HG02678 (cell line): ENCODE data around the gene MEGF11.

Experiments
- ATAC-seq: cut with Tn5 transposase; IDR thresholded peaks from one replicate; pipeline ENCODE4 v1.9.1; 2021; ENCODE audit warnings: mild to moderate bottlenecking, moderate library complexity; ENCODE audit not compliant: unreplicated experiment

MEGF11 gene

DNA sequence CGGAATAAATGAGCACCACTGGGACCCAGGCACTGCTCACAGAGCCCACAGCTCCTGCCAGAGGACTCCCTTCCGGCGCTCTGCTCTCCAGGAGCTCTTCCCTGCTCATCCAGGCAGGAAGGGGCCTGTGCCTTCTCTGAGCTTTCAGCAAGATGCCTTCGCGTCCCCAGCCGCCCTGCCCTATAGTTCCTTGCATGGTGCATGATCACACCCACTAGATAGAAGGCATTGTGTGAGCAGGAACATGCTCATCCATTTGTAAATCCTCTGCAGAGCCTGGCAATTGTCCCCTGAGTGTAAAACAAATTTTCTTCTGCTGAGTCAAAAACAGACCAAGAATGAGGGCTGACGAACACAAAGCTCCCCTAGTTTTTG is 181.6 kb downstream of the MEGF11 start:
- no peak for ATAC-seq

DNA sequence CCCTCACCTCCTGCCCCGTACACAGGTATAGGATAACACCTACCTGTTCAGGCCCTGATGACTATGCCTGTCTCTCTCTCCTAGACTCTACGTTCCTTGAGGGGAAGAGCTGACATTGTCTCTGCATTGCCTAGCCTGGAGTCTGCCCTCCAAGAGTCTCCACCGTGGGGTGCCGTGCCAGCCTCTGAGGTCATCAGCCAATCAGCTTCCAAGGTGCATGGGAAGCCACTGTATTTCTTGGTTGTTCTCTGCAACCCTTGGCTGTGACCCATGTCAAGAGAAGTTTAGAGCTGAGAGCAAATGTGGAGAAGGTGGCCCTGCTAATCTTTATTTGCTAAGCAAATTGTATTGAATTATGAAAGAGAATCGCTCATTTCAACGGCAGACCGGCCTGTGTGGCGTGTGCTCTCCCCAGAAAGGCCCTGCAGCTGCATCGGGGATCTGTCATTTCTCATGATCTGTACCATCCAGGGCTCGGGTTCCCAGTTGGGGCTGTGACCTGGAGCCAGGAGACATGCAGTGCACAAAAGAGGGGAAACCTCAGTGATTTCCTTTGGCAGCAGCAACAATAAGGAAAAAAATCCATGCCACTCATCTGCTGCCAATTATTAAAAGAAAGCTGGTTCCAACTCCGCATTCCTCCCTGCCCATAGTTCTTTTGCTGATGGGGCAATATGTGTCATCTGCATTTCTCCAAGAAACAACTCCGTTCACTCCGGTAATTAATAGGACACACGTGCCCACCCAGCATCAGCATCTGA is 182.2 kb downstream of the MEGF11 start:
- ATAC-seq: no peak

DNA sequence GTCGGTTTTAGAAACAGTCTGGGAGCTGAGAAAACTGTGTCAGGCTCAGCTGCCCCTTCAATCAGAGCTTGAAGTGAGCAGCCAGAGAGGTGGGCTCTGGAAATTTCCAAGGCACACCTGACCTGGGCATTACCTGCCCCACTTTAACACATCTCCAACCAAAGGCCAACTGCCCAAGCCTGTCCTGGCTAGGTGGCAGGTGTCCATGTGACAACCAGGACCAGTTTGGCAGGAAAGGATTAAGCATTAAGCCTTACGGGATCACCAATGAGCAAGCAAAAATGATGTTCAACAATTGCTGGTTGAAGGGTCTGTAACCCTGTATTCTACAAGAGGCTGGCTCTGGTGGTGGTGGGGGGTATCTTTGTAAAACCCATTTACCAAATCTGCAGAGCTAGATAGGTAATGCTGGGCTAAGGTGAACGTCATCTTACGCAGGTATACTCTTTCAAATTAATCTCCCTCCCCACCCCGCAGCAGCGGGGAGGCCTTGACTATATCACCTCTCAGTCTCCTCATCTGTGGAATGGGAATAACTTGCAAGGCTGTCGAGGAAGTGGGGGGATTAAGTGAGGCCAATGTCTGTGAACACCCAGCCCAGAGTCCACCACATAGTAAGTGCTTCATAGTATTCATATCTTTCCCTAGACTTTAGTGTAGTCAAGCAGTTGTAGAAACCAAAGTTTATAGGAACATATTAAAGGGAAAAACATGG is 183.2 kb downstream of the MEGF11 start:
- no peak for ATAC-seq

DNA sequence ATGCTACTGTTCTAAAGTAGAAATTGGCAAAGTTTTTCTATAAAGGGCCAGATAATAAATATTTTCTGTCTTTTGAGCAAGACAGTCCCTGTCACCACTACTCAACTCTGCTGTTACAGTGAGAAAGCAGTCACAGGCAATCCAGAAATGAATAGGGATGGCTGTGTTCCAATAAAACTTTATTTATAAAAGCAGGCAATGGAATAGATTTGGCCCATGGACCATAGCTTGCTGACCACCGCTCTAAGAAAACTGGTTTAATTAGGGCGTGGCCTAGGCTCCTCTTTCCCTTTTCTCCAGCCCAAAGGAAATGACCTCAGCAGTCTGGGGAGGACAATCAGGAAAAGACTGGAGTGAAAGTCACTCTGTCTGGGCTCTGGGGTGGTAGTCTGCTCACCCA is 183.8 kb downstream of the MEGF11 start:
- ATAC-seq: no peak

DNA sequence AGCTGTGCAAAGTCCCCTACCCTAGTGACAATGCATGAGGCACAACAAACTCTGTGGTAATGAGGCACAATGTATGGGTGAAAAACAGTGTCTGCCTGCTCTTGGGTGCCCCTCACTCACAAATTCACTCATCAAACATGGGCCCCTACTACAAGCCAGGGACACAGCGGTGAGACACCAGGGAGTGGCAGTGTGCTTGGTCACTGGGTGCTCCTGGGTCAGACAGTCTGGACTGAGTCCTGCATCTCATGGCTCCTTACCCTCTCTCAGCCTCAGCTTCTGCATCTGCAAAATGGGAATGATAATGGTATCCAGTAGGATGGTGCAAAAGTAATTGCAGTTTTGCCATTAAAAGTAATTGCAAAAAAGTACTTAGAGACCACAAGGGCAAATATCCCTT is 184.7 kb downstream of the MEGF11 start:
- ATAC-seq: no peak

DNA sequence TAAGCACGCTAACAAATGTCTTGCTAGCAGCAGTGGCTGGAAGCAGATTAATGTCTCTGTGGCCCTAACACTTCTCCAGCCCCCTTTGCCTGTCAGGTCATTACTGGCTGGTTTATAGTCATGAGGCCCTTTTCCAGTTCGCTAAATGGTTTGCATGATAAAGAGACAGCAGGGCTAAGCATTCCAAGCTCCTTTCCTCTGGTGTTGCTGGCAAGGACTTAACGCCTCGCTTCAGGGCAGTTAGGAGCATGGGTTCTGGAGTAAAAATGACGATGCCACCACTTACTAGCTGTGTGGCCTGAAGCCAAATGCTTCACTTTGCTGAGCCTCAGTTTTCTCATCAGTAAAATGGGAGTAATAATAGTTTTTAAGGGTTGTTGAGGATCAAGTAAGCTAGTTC is 185.9 kb downstream of the MEGF11 start:
- no peak for ATAC-seq

DNA sequence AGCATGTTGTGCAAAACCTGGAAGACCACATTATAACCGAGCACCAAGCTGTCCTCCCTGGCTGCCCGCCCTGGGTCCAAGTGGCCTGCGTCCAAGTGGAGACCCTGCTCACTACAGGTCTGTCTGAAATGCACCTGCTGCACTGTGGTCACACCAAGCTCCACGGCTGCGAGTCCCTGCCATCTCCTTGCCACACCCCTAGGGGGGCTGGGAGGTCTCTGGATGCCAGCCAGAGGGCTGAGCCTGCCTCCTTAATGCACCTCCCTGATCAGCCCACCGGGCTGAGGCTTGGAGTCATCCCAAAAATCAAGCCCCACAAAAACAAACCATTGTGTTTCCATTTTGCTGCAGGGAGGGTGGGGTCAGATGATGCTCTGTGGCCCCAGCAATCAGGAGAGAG is 187.1 kb downstream of the MEGF11 start:
- no peak for ATAC-seq

DNA sequence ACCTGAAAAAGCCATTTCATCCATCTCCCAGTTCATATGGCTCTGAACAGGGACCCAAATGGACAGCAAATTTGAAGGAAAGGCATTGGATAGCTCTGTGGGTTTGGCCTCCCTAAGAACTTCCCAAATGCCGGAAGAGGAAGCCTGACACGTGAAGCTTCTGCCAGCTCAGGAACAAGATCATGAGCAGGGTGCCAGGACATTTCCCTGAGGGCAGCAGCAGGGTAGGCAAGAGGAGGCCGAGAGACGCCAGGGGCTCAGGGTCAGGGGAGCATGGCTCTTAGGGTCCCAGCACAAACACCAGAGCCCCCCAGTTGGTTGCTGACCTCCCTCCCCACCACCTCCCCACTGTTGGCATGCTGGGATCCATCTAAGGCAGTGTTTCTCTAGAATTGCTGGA is 187.5 kb downstream of the MEGF11 start:
- ATAC-seq: no peak

DNA sequence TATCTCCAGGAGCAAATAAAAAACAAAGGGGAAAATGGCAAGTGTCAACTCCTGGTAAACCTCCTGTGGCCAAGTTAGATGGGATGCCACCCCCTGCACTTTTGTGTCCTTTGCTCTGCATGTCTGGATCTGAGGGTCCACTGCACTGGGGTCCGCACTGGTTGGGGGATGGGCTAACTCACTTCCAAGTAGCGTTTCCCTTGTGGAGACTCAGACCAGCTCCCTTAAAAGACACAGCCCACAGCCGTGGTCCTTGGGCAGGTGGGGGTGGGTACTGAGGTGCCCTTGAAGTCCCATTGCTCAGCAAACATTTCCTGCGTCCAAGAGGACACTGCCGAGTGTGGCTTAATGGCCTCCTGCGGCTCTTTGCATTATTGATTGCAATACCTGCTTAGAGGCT is 188.2 kb downstream of the MEGF11 start:
- no peak for ATAC-seq

DNA sequence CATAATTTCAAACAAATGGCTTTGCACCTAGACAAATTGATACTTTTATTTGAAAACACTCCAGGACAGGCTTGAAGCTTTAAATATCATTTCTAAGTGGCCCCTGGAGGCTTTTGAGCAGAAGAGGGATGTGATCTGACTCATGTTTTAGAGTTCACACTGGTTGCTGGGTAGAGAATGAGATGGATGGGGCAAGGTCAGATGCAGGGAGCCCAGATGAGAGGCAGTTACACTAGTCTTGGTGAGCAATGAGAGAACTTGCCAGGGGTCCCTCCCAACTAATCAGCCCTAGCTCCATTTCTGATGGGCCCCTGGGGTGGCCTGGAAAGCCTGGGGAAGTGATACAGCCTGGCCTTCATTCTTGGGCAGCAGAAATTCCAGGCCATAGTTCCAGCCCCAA is 190.4 kb downstream of the MEGF11 start:
- ATAC-seq: no peak

DNA sequence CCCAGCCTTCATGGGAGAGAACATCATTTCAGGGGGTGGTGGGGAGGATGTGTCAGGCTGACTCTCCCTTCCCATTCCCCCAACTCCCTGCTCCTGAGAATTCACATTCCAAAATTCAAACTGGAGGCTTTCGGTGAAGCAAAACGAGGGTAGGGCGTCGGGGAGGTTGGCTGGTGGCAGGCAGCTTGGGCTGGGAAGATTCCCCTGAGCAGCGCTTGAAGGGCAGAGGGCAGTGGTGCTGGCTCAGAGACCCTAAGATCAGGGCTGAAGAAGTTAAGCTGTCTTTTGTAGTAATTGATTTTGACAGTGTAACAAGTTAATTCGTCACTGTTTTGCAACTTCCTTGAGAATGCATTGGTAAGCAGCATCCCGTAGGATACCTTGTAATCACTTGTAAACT is 196.5 kb downstream of the MEGF11 start:
- ATAC-seq: no peak

DNA sequence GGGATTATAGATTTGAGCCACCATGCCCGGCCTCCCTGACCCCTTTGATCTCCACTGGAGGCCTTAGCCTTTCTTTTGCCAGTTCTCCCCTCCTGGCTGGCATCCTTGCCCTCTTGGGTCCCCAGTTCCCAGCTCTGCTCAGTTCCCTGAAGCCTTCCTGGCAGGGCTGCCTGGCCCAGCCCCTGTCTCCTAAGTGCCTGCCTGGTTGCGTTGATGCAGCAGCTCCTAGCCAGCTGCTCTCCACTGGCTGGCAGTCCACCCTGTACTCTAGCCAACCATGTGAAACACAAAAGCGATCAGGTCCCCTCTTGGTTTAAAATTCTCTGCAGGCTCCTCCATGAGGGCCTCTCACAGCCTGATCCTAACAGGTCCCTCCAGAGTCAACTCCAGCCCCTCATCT is 199.6 kb downstream of the MEGF11 start:
- no peak for ATAC-seq

DNA sequence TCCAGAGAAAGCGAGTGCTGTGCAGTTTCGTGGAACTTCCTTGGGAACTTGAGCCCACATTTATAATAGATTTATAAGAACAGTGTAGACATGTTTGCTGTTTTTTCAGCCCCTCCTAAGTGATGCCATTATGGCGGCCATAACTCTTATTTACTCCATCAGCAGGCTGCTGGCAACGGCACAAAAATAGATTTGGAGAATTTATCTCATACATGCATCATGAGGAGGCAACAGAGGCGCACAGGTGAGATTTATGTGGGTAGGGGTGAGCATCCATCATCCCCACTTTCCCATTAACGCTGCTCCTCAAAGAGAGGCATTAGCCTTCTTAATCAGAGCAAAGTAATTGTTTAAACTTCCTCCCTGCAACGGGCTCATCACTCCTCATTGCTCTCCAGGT is 201.7 kb downstream of the MEGF11 start:
- ATAC-seq: no peak

DNA sequence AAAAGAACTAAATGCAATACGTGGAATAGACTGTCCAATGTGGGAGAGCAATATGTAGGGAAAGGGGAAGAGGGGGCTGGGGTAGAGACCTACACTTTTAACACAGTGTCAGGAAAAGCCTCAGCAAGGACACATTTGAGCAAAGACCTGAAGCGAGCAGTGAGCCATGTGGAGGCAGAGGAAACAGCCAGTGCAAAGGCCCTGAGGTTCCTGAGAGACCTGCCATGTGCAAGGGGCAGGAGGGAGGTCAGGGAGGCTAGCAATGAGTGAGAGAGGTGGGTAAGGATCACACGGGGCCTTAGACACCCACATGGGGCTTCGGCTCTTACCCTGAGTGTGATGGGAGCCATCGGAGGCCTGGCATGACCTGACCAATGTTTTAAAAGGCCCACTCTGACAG is 203.3 kb downstream of the MEGF11 start:
- no peak for ATAC-seq

DNA sequence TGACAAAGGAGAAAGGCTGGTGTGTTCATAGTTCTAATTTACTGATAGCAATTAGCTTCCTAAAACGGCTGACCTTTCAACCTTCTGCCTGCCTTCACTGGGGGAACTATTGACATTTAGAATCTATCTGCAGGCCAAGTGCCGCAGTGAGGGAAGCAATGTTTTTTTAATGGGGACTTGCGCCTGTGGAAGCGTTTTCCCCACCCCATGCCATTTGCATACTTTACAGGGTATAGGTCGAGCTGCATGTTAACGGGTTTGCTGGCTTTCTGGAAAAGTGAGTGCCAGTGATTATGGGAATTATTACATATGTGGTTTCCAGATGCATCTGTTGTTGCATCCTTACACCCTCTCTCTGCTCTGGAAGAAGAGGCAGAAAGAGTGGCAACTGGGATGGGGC is 204.2 kb downstream of the MEGF11 start:
- ATAC-seq: no peak

DNA sequence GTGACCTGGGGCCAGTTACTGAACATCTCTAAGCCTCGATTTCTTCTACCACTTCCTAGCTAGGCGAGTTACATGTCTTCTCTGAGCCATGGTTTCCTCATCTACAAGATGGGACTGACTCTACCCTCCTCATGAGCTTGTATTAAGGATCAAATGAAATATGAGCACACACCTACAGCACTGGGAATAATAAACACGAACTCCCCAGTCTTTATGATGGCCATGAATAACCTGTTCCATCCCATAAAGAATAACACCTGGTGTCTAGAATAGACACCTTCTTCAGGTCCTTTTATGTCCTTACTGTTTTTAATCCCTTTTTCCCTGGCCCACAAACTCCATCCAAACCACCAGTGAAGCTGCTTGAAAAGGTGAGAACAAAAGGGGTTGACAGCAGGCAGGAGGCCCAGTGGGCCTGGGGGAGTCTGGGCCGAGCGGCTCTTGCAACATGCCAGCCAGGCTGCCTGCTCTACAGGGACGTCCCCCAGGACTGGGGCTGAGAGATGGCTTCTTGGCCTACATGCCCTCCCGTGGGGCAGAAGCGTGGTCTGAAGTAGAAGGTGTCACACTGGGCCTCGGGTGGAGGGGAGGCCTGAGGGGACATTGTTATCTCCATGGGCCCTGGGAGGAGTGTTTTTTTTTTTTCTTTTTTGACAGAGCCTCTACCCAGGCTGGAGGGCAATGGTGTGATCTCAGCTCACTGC is 206.1 kb downstream of the MEGF11 start:
- ATAC-seq: no peak

DNA sequence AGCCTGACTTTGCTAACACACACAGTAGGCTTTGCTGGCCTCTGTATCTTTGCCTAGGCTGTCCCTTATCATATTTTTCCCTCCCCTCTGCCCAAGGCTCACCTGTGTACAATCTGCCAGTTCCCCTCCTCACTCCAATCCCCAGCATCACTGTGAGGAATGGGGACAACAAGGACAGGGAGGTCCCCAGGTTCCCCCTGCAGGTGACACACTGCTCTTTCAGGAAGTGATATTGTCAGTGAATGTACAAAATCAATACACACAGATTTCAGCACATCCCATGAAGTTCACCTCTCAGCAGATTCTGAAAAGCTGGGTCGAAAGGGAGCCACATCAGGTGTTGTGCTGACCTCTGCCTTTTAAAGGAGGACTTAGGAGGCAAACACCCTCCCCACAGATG is 206.8 kb downstream of the MEGF11 start:
- no peak for ATAC-seq

DNA sequence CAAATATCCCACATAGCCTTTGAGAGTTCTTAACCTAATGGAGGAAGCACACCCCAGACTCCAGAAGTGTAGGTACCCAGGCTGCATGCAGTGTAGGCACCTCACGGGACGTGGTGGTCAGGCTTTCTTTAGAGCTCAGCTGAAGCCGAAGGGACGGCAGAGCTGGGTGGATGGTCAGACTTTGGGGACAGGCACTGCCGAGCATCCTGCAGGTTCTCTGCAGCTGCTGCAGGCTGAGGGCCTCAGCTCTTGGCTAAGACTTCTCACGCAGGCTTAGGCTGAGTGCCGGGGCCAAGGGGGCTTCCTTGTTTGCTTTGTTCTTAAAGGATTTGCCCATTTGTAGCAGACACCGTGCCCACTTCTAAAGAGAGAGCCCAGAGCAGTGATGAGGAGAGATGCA is 207.2 kb downstream of the MEGF11 start:
- ATAC-seq: no peak

DNA sequence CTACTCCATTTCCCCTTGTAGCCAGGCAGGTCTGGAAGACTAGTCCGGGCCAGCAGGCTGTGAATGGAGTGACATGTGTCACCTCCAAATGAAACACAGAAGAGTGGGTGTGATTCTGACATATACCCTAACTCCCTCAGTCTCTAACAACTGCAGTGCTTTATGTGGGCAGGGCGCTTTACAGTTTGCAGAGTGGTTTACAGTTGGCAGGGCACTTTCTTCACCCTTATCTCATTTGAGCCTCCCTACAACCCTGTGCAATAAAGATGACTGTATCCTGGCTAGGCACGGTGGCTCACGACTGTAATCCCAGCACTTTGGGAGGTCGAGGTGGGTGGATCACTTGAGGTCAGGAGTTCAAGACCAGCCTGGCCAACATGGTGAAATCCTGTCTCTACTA is 208.0 kb downstream of the MEGF11 start:
- no peak for ATAC-seq

DNA sequence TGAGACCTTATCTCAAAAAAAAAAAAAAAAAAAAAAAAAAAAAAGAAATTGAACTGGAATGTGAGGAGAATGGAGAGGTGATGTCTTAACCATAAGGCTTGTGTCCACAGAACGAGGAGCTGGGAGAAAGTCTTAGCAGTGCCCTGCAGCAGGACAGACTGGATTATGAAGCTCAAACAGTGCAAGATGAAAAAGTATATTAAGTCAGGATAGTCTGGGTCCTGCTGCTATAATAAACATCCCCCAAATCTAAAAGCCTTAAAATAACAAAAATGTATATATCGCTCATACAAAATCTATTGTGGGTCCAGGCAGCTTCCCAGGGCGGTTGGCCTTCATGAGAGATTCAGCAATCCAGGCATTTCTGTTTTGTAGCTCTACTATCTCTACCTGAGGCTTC is 208.7 kb downstream of the MEGF11 start:
- no peak for ATAC-seq

DNA sequence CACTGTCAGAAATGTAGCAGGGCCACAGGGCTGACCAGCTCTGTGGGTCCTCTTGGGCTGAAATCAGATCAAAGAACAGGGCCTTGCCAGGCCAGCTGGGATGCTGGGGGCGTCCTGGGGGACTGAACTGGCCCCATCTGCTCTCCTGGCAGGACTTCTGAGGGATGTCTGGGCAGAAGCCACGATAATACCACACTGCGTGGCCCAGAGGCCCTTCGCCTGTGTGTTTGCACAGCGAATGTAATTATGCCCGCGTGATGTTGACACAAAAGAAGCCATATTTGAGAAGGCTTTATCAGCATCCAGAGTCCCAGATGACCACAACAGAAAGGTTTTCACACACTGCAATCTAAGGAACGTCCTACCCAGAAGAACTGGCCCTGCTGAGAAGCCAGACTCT is 210.3 kb downstream of the MEGF11 start:
- no peak for ATAC-seq

DNA sequence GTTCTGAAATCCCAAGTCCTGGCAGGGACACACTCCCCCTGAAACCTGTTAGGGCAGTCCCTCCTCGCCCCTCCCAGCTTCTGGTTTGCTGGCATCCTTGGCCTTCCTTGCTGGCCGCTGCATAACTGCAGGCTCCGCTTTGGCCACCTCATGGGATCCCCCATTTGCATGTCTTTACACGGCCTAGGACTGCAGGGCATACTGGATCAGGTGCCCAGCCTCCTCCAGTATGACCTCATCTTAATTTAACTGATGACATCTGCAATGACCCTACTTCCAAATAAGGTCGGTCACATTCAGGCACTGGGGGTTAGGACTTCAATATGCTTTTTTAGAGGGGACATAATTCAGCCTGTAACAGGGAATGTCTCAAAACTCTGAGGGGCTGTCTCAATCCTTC is 210.9 kb downstream of the MEGF11 start:
- ATAC-seq: no peak
